Measurements from ENCODE around the gene SLC6A13. TPM values are rescaled to one million over a fixed set of nuclear protein-coding genes. Genes with fewer than 3 reads are reported as not detected.

The SLC6A13 gene
- total RNA-seq, 1 experiment from 2014 or later = 0.37 TPM

GRCh38 chr12:177336-177979 lies 85.2 kb downstream of the SLC6A13 start:
- Mint-ChIP-seq H3K27ac (no peak overlapping the region), H3K27me3 (ENCODE audit: low read depth) (no peaks in the 10 kb centered on the region; the same call in 1 of the 2 replicates), H3K36me3 (no peaks in the 10 kb centered on the region), H3K4me1 (peaks cover 27% of the 10 kb centered on the region), H3K9me3 (no peaks in the 10 kb centered on the region), H3K4me3 (no peak overlapping the region)
- TF ChIP-seq SMAD3 (CRISPR knock-in tag; IDR thresholded peaks at IDR 0.05; ENCODE audit: borderline replicate concordance) (no peak), ERG (CRISPR knock-in tag; IDR thresholded peaks at IDR 0.05) (no peak), FOXJ3 (CRISPR knock-in tag; IDR thresholded peaks at IDR 0.05; ENCODE audit: borderline replicate concordance) (no peak), ZNF121 (CRISPR knock-in tag; IDR thresholded peaks at IDR 0.05) (no peak), FOXP1 (CRISPR knock-in tag; IDR thresholded peaks at IDR 0.05; ENCODE audit: borderline replicate concordance) (no peak), ZNF416 (CRISPR knock-in tag; IDR thresholded peaks at IDR 0.05) (no peak), GTF2I (CRISPR knock-in tag; conservative IDR thresholded peaks at IDR 0.05) (no peak), RORB (CRISPR knock-in tag; IDR thresholded peaks at IDR 0.05) (no peak), ZNF532 (CRISPR knock-in tag; IDR thresholded peaks at IDR 0.05; ENCODE audit: borderline replicate concordance) (no peak), E2F1 (CRISPR knock-in tag; IDR thresholded peaks at IDR 0.05) (no peak), IRF2 (CRISPR knock-in tag; IDR thresholded peaks at IDR 0.05; ENCODE audit: borderline replicate concordance, low read depth) (no peak), ATF6 (CRISPR knock-in tag; IDR thresholded peaks at IDR 0.05) (no peak)
- TF ChIP-seq, protein P1, sequence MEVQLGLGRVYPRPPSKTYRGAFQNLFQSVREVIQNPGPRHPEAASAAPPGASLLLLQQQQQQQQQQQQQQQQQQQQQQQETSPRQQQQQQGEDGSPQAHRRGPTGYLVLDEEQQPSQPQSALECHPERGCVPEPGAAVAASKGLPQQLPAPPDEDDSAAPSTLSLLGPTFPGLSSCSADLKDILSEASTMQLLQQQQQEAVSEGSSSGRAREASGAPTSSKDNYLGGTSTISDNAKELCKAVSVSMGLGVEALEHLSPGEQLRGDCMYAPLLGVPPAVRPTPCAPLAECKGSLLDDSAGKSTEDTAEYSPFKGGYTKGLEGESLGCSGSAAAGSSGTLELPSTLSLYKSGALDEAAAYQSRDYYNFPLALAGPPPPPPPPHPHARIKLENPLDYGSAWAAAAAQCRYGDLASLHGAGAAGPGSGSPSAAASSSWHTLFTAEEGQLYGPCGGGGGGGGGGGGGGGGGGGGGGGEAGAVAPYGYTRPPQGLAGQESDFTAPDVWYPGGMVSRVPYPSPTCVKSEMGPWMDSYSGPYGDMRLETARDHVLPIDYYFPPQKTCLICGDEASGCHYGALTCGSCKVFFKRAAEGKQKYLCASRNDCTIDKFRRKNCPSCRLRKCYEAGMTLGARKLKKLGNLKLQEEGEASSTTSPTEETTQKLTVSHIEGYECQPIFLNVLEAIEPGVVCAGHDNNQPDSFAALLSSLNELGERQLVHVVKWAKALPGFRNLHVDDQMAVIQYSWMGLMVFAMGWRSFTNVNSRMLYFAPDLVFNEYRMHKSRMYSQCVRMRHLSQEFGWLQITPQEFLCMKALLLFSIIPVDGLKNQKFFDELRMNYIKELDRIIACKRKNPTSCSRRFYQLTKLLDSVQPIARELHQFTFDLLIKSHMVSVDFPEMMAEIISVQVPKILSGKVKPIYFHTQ (CRISPR knock-in tag; IDR thresholded peaks at IDR 0.05) = no peak
- TF ChIP-seq, protein P2, sequence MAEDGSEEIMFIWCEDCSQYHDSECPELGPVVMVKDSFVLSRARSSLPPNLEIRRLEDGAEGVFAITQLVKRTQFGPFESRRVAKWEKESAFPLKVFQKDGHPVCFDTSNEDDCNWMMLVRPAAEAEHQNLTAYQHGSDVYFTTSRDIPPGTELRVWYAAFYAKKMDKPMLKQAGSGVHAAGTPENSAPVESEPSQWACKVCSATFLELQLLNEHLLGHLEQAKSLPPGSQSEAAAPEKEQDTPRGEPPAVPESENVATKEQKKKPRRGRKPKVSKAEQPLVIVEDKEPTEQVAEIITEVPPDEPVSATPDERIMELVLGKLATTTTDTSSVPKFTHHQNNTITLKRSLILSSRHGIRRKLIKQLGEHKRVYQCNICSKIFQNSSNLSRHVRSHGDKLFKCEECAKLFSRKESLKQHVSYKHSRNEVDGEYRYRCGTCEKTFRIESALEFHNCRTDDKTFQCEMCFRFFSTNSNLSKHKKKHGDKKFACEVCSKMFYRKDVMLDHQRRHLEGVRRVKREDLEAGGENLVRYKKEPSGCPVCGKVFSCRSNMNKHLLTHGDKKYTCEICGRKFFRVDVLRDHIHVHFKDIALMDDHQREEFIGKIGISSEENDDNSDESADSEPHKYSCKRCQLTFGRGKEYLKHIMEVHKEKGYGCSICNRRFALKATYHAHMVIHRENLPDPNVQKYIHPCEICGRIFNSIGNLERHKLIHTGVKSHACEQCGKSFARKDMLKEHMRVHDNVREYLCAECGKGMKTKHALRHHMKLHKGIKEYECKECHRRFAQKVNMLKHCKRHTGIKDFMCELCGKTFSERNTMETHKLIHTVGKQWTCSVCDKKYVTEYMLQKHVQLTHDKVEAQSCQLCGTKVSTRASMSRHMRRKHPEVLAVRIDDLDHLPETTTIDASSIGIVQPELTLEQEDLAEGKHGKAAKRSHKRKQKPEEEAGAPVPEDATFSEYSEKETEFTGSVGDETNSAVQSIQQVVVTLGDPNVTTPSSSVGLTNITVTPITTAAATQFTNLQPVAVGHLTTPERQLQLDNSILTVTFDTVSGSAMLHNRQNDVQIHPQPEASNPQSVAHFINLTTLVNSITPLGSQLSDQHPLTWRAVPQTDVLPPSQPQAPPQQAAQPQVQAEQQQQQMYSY (CRISPR knock-in tag; IDR thresholded peaks at IDR 0.05) = no peak
- no peak for DNase-seq (ENCODE audit: low spot score)
- ChIA-PET POLR2A (no interaction called here), CTCF (interaction anchor here (1.0 to 4.0 kb wide), 5 partner anchors 8 to 71 kb away, joined by 3 to 36 read pairs (median 4); no protein-coding TSS in a partner anchor)
- ATAC-seq = no peak

Measured in WTC11 (cell line).